Brain microvascular endothelial cell (primary cell): ENCODE measurements around the gene WASHC3.
A peak's percentile ranks its signal among the peaks of the same experiment; 100 is the strongest.

ENCODE experiments used
- DNase-seq: peaks from one replicate; pipeline ENCODE4 v3.0.0-alpha.2; 2020
- H3K27ac ChIP-seq: fragments of 250-450 bp; sonication (Bioruptor Pico); 2 replicates; pipeline ENCODE4 v1.5.1; 2020; ENCODE audit warnings: mild to moderate bottlenecking, moderate library complexity
- H3K27me3 ChIP-seq: fragments of 250-450 bp; sonication (Bioruptor Pico); replicated peaks from 2 replicates; pipeline ENCODE4 v1.5.1; 2020; ENCODE audit warnings: mild to moderate bottlenecking
- H3K36me3 ChIP-seq: fragments of 250-450 bp; sonication (Bioruptor Pico); replicated peaks from 2 replicates; pipeline ENCODE4 v1.5.1; 2020; ENCODE audit warnings: mild to moderate bottlenecking
- H3K4me3 ChIP-seq: 2 replicates; pipeline ENCODE4 v1.5.1; 2011; ENCODE audit warnings: low read depth, mild to moderate bottlenecking, control low read depth, low read length, moderate library complexity
- in situ Hi-C: cut with HindIII; loops from 2 replicates; pipeline ENCODE4 v1.10.0; 2017; ENCODE audit warnings: low sequenced_read_pairs, low pct_ligation_motif_present
- TF ChIP-seq, protein P1 (sequence below): IDR thresholded peaks from 2 replicates; pipeline ENCODE4 v1.5.1; 2011; ENCODE audit warnings: low read depth, mild to moderate bottlenecking, moderate library complexity, low read length, control low read depth, inconsistent platforms; ENCODE audit errors: missing control alignments

Gene WASHC3

DNA sequence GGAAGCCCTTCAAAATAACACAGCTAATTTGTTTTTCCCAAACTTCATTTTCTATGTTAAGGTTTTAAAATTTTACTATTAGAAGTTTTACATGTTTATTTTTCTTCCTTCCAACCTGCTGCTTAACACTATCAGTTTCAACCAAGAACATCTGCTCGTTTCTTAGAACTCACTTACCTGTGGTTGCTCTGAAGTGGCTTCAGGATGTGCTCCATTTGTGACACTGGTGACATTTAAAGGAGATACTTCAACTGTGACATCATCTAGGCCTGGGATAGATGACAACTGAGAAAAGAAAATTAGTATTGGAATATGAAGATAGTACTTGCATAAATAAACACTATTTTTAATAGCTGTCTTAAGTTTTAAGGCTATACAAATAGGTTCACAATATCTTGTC, 17.9 kb downstream of the WASHC3 start:
- Histone ChIP-seq H3K4me3 (no peak overlapping the region), H3K27ac (no peak overlapping the region), H3K27me3 (no peaks in the 10 kb centered on the region), H3K36me3 (no peaks in the 10 kb centered on the region)
- DNase-seq, result no peak
- TF ChIP-seq, protein P1, sequence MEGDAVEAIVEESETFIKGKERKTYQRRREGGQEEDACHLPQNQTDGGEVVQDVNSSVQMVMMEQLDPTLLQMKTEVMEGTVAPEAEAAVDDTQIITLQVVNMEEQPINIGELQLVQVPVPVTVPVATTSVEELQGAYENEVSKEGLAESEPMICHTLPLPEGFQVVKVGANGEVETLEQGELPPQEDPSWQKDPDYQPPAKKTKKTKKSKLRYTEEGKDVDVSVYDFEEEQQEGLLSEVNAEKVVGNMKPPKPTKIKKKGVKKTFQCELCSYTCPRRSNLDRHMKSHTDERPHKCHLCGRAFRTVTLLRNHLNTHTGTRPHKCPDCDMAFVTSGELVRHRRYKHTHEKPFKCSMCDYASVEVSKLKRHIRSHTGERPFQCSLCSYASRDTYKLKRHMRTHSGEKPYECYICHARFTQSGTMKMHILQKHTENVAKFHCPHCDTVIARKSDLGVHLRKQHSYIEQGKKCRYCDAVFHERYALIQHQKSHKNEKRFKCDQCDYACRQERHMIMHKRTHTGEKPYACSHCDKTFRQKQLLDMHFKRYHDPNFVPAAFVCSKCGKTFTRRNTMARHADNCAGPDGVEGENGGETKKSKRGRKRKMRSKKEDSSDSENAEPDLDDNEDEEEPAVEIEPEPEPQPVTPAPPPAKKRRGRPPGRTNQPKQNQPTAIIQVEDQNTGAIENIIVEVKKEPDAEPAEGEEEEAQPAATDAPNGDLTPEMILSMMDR, result no peak
- in situ Hi-C loops, result no loop called here

DNA sequence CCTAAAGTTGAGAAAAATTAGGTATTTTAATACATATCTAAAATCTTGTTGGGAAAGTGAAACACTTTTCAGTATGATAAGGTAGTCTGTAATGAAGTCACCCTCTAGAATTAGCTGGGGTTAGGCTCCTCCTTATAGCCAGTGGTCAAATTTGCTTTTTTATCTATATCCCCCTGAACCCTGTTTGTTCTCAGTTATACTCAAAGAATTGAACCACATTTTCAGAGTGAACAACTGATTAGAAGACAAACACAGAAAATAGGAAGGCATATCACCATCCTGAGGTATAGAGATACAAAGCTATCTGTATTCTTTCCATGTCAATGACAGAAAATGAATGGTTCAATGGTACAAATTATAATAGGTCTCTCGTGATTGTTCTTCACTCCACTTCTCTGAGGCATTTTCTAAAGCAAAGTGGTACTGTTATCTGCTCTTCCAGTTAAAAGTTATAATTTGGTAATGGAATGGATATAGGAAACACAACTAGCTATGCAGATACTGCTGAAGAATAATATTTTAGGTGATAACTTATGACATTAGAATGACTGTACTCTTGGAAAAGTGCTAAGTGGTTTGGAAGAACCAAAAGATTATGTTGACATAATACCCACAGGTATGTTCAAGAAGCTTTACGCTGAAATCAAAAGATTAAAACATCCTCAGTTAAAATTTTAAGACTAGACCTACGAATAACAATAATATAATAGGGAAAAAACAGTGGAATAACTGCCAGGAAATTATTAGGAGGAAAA, 27.6 kb downstream of the WASHC3 start:
- in situ Hi-C loops, result no loop called here
- TF ChIP-seq, protein P1, result no peak
- DNase-seq, result no peak
- no peak overlapping the region for H3K4me3 ChIP-seq
- H3K27ac ChIP-seq, result no peak overlapping the region
- no peaks in the 10 kb centered on the region for H3K27me3 ChIP-seq
- H3K36me3 ChIP-seq, result no peaks in the 10 kb centered on the region

GRCh38 chr12:102031852-102032251, 29.9 kb downstream of the WASHC3 start:
- no peak overlapping the region for H3K4me3 ChIP-seq
- in situ Hi-C loops, result no loop called here
- no peak overlapping the region for H3K27ac ChIP-seq

DNA sequence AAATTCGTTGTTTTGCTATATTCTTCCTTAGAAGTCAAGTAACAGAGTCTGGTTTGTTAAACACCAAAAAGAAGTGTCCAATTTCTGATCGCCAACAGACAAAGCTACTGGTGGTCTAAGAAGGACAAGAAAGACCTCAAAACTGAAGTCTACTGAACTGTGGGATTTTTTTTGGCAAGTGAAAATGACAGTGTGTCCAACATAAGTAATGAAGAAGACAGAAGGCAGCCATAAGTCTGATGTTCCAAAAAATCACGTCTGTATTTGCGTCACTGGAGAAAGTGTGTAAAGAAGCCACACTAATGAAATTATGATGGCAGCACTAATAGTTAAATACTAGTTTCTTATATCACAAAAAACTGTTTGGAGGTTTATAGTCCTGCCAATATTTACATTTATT, 32.6 kb downstream of the WASHC3 start:
- Histone ChIP-seq H3K27ac (no peak overlapping the region), H3K4me3 (no peak overlapping the region), H3K27me3 (no peaks in the 10 kb centered on the region), H3K36me3 (no peaks in the 10 kb centered on the region)
- in situ Hi-C loops, result no loop called here
- DNase-seq, result no peak
- TF ChIP-seq, protein P1, result no peak

More at GRCh38 chr12:102031852-102032251, 29.9 kb downstream of the WASHC3 start:
- Histone ChIP-seq H3K27me3 (no peaks in the 10 kb centered on the region), H3K36me3 (no peaks in the 10 kb centered on the region)
- DNase-seq, result no peak
- TF ChIP-seq, protein P1, result no peak

- H3K4me3 ChIP-seq, result no peak overlapping the region
- DNase-seq, result no peak
- in situ Hi-C loops, result no loop called here
- H3K27ac ChIP-seq, result no peak overlapping the region
- H3K27me3 ChIP-seq, result no peaks in the 10 kb centered on the region
- no peaks in the 10 kb centered on the region for H3K36me3 ChIP-seq
- TF ChIP-seq, protein P1, result peak; percentile 6
These were observed 35.1 kb downstream of the WASHC3 start for GRCh38 chr12:102026728-102027127.

DNA sequence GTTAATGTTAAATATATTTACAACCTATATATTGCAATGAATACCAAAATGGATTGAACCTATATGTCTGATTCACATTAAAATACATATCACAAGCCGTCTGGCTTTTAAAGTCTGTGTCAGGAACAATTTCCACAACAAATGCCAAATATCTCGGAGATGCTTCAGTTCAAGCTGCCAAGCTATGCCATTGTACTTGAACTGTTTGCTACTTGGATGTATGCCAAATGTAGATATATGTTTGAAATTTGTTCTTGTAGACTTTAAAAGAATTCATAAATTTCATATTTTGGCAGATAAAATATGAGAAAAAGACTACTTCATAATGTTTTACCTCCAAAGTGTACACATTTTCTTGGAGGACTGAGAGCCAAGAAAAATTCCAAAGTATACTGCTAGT, 37.0 kb downstream of the WASHC3 start:
- TF ChIP-seq, protein P1, result no peak
- Histone ChIP-seq H3K27me3 (no peaks in the 10 kb centered on the region), H3K27ac (no peak overlapping the region), H3K4me3 (no peak overlapping the region), H3K36me3 (no peaks in the 10 kb centered on the region)
- in situ Hi-C loops, result no loop called here
- no peak for DNase-seq
